HEK293 (cell line): ENCODE results near the gene CCDC88C.

Experiments used
- CTCF ChIA-PET: fragments of 350-600 bp; formaldehyde crosslinking; extraction: SDS; loops from one replicate; lab custom pipeline; 2021; ENCODE audit warnings: antibody characterized with exemption; lab: Yijun Ruan, JAX
- POLR2A ChIA-PET: fragments of 300-600 bp; formaldehyde crosslinking; extraction: SDS; loops from one replicate; lab custom pipeline; 2020; ENCODE audit warnings: antibody characterized with exemption, inconsistent platforms; lab: Yijun Ruan, JAX
- H3K27ac ChIP-seq: fragments of 200-500 bp; sonication (Bioruptor generic); 2 replicates; pipeline ENCODE4 v1.5.1; 2014; ENCODE audit warnings: low read depth, low read length, control low read depth, inconsistent platforms; ENCODE audit errors: extremely low read depth
- H3K36me3 ChIP-seq, 2 experiments: fragments of 200-500 bp in 1 of 2; sonication (Bioruptor generic) in 1 of 2; 1 replicate in 1 of 2; 2 replicates in 1 of 2; pipeline ENCODE4 v1.5.1; 2014 to 2017; ENCODE audit warnings: inconsistent platforms in 2 of 2, low read length in 2 of 2; ENCODE audit not compliant: control insufficient read depth in 2 of 2, insufficient read depth in 1 of 2
- H3K4me1 ChIP-seq: fragments of 200-500 bp; sonication (Bioruptor generic); 2 replicates; pipeline ENCODE4 v1.5.1; 2014; ENCODE audit warnings: mild to moderate bottlenecking, low read length, inconsistent platforms; ENCODE audit not compliant: control insufficient read depth, insufficient read depth
- H3K4me3 ChIP-seq: 2 replicates; pipeline ENCODE4 v1.5.1; 2011; ENCODE audit warnings: low read depth, mild to moderate bottlenecking, control low read depth, low read length, moderate library complexity
- H3K9me3 ChIP-seq: fragments of 200-500 bp; sonication (Bioruptor generic); 2 replicates; pipeline ENCODE4 v1.5.1; 2014; ENCODE audit warnings: low read depth, low read length, inconsistent platforms; ENCODE audit not compliant: control insufficient read depth, insufficient read depth
- BCL11A ChIP-seq: fragments of 450-650 bp; formaldehyde crosslinking; IDR thresholded peaks from 2 replicates; pipeline ENCODE4 v1.5.1; 2016; ENCODE audit warnings: low read depth, missing biosample characterization, missing genetic modification characterization
- BCL11B ChIP-seq: fragments of 450-650 bp; formaldehyde crosslinking; IDR thresholded peaks from 2 replicates; pipeline ENCODE4 v1.5.1; 2016; ENCODE audit warnings: low read depth, missing biosample characterization, missing genetic modification characterization
- CTCF ChIP-seq: fragments of 450-650 bp; formaldehyde crosslinking; IDR thresholded peaks from 2 replicates; pipeline ENCODE4 v1.5.1; 2016; ENCODE audit warnings: missing biosample characterization, missing genetic modification characterization
- GFI1B ChIP-seq: fragments of 450-650 bp; formaldehyde crosslinking; IDR thresholded peaks from 2 replicates; pipeline ENCODE4 v1.5.1; 2016; ENCODE audit warnings: missing biosample characterization, missing genetic modification characterization
- GLIS1 ChIP-seq: fragments of 450-650 bp; formaldehyde crosslinking; IDR thresholded peaks from 2 replicates; pipeline ENCODE4 v1.5.1; 2016; ENCODE audit warnings: missing biosample characterization, missing genetic modification characterization
- SALL2 ChIP-seq: fragments of 450-650 bp; formaldehyde crosslinking; IDR thresholded peaks from 2 replicates; pipeline ENCODE4 v1.5.0; 2017; ENCODE audit warnings: missing biosample characterization, mild to moderate bottlenecking, missing genetic modification characterization, borderline replicate concordance
- TRIM28 ChIP-seq: IDR thresholded peaks from 2 replicates; pipeline ENCODE4 v1.6.1; 2011; ENCODE audit warnings: low read length, control low read depth, borderline replicate concordance
- ZBTB17 ChIP-seq: fragments of 450-650 bp; formaldehyde crosslinking; IDR thresholded peaks from 2 replicates; pipeline ENCODE4 v1.5.1; 2016; ENCODE audit warnings: missing biosample characterization, missing genetic modification characterization
- ZBTB21 ChIP-seq: fragments of 450-650 bp; formaldehyde crosslinking; IDR thresholded peaks from 2 replicates; pipeline ENCODE4 v1.5.1; 2017; ENCODE audit warnings: missing biosample characterization, missing genetic modification characterization
- ZFP37 ChIP-seq: fragments of 450-650 bp; formaldehyde crosslinking; IDR thresholded peaks from 2 replicates; pipeline ENCODE4 v1.5.1; 2016; ENCODE audit warnings: missing biosample characterization, missing genetic modification characterization
- ZNF133 ChIP-seq: fragments of 450-650 bp; formaldehyde crosslinking; IDR thresholded peaks from 2 replicates; pipeline ENCODE4 v1.5.1; 2016; ENCODE audit warnings: missing biosample characterization, missing genetic modification characterization
- ZNF140 ChIP-seq: fragments of 450-650 bp; formaldehyde crosslinking; IDR thresholded peaks from 2 replicates; pipeline ENCODE4 v1.5.1; 2016; ENCODE audit warnings: missing biosample characterization, missing genetic modification characterization
- ZNF202 ChIP-seq: fragments of 450-650 bp; formaldehyde crosslinking; IDR thresholded peaks from 2 replicates; pipeline ENCODE4 v1.5.1; 2016; ENCODE audit warnings: missing biosample characterization, missing genetic modification characterization, borderline replicate concordance
- ZNF280D ChIP-seq: fragments of 450-650 bp; formaldehyde crosslinking; IDR thresholded peaks from 2 replicates; pipeline ENCODE4 v1.5.1; 2016; ENCODE audit warnings: missing biosample characterization, missing genetic modification characterization
- ZNF621 ChIP-seq: fragments of 450-650 bp; formaldehyde crosslinking; IDR thresholded peaks from 2 replicates; pipeline ENCODE4 v1.5.1; 2017; ENCODE audit warnings: missing biosample characterization, missing genetic modification characterization
- ZNF843 ChIP-seq: fragments of 450-650 bp; formaldehyde crosslinking; IDR thresholded peaks from 2 replicates; pipeline ENCODE4 v1.5.1; 2016; ENCODE audit warnings: missing biosample characterization, missing genetic modification characterization
- ZSCAN30 ChIP-seq: fragments of 450-650 bp; IDR thresholded peaks from 2 replicates; pipeline ENCODE4 v1.5.1; 2018; ENCODE audit warnings: missing biosample characterization, mild to moderate bottlenecking, missing genetic modification characterization, moderate library complexity
- TF ChIP-seq, protein P1 (sequence below): fragments of 450-650 bp; formaldehyde crosslinking; IDR thresholded peaks from 2 replicates; pipeline ENCODE4 v1.5.1; 2016; ENCODE audit warnings: missing biosample characterization, missing genetic modification characterization
- TF ChIP-seq, protein P2 (sequence below): fragments of 450-650 bp; formaldehyde crosslinking; IDR thresholded peaks from 2 replicates; pipeline ENCODE4 v1.5.1; 2016; ENCODE audit warnings: missing biosample characterization, missing genetic modification characterization
- TF ChIP-seq, protein P3 (sequence below): fragments of 450-650 bp; formaldehyde crosslinking; IDR thresholded peaks from 2 replicates; pipeline ENCODE4 v1.5.1; 2017; ENCODE audit warnings: missing biosample characterization, missing genetic modification characterization

CCDC88C gene

GRCh38 chr14:91234791-91235114 is 182.9 kb downstream of the CCDC88C start (continued):
- TF ChIP-seq, protein P1, sequence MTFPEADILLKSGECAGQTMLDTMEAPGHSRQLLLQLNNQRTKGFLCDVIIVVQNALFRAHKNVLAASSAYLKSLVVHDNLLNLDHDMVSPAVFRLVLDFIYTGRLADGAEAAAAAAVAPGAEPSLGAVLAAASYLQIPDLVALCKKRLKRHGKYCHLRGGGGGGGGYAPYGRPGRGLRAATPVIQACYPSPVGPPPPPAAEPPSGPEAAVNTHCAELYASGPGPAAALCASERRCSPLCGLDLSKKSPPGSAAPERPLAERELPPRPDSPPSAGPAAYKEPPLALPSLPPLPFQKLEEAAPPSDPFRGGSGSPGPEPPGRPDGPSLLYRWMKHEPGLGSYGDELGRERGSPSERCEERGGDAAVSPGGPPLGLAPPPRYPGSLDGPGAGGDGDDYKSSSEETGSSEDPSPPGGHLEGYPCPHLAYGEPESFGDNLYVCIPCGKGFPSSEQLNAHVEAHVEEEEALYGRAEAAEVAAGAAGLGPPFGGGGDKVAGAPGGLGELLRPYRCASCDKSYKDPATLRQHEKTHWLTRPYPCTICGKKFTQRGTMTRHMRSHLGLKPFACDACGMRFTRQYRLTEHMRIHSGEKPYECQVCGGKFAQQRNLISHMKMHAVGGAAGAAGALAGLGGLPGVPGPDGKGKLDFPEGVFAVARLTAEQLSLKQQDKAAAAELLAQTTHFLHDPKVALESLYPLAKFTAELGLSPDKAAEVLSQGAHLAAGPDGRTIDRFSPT (tag by site-specific recombination) = no peak
- TF ChIP-seq TRIM28 = no peak
- TF ChIP-seq BCL11A (tag by site-specific recombination) = no peak
- TF ChIP-seq ZNF621 (tag by site-specific recombination) = no peak
- no peak for TF ChIP-seq ZFP37 (tag by site-specific recombination)
- no peak for TF ChIP-seq ZBTB17 (tag by site-specific recombination)
- TF ChIP-seq, all 188 proteins: peak for 0

DNA sequence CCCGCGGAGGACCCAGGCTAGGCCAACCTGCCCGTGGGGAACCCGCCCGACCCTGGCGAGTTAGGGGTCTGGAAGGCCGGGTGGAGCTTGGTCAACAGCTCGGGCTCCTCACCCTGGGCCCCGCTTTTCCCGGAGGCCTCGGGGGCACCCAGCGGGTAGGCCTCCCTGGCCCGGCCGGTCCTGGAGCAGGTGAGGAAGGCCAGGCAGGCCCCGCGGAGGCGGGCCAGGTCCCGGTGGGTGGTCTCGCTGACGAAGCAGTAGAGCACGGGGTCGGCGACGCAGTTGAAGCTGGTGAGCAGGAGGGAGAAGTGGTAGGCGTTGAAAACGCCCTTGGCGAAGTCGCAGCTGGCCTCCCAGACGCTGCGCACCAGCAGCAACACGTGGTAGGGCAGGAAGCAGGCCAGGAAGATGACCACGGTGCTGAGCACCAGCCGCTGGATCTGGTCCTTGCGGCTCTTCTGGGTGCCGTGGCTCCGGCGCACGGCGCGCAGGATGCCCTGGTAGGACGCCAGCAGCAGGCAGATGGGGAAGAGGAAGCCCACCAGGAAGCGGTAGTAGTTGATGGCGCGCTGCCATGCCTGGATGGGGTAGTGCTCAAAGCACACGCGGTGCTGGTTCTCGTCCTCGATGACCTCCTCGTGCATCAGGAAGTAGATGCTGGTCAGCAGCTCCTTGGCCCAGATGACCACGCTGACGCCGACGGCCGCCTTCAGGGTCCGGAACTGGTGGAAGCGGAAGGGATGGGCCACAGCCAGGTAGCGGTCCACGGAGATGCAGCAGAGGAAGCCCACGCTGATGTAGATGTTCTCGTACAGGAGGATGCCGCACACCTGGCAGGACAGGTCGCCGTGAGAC is 183.5 kb downstream of the CCDC88C start:
- no peak overlapping the region for H3K27ac ChIP-seq
- POLR2A ChIA-PET = no interaction called here
- no peaks in the 10 kb centered on the region for H3K9me3 ChIP-seq
- no peak overlapping the region for H3K4me3 ChIP-seq
- CTCF ChIA-PET = interaction anchor here (0.6 kb wide), 3 partner anchors 12 to 1551 kb away, joined by 3 read pairs; no protein-coding TSS in a partner anchor
- TF ChIP-seq CTCF (tag by site-specific recombination) = no peak
- TF ChIP-seq ZSCAN30 (tag by site-specific recombination) = no peak
- TF ChIP-seq ZNF202 = no peak
- TF ChIP-seq ZBTB21 (tag by site-specific recombination) = no peak
- TF ChIP-seq, protein P2, sequence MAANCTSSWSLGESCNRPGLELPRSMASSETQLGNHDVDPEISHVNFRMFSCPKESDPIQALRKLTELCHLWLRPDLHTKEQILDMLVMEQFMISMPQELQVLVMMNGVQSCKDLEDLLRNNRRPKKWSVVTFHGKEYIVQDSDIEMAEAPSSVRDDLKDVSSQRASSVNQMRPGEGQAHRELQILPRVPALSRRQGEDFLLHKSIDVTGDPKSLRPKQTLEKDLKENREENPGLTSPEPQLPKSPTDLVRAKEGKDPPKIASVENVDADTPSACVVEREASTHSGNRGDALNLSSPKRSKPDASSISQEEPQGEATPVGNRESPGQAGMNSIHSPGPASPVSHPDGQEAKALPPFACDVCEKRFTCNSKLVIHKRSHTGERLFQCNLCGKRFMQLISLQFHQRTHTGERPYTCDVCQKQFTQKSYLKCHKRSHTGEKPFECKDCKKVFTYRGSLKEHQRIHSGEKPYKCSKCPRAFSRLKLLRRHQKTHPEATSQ (tag by site-specific recombination) = no peak
- TF ChIP-seq ZNF280D = no peak
- no peak for TF ChIP-seq ZNF140 (tag by site-specific recombination)
- no peak for TF ChIP-seq GFI1B
- TF ChIP-seq BCL11B = no peak
- TF ChIP-seq SALL2 (tag by site-specific recombination) = no peak
- no peak for TF ChIP-seq ZNF133 (tag by site-specific recombination)
- no peak for TF ChIP-seq GLIS1 (tag by site-specific recombination)
- TF ChIP-seq ZNF843 (tag by site-specific recombination) = no peak
- TF ChIP-seq, protein P3, sequence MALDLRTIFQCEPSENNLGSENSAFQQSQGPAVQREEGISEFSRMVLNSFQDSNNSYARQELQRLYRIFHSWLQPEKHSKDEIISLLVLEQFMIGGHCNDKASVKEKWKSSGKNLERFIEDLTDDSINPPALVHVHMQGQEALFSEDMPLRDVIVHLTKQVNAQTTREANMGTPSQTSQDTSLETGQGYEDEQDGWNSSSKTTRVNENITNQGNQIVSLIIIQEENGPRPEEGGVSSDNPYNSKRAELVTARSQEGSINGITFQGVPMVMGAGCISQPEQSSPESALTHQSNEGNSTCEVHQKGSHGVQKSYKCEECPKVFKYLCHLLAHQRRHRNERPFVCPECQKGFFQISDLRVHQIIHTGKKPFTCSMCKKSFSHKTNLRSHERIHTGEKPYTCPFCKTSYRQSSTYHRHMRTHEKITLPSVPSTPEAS (tag by site-specific recombination) = no peak
- TF ChIP-seq, all 188 proteins: peak for 0
- no peaks in the 10 kb centered on the region for H3K36me3 ChIP-seq
- H3K4me1 ChIP-seq = no peaks in the 10 kb centered on the region
